Fibroblast of upper back skin (primary cell): ENCODE measurements around the gene PTPRO.
"Not testable (repeated sequence)": the region's sequence is repeated elsewhere in the genome, so short reads cannot be mapped to it uniquely, and the experiment has no call there.

Experiments used
- DNase-seq: peaks from one replicate; pipeline ENCODE4 v3.0.0-alpha.2; 2013

Gene PTPRO

DNA sequence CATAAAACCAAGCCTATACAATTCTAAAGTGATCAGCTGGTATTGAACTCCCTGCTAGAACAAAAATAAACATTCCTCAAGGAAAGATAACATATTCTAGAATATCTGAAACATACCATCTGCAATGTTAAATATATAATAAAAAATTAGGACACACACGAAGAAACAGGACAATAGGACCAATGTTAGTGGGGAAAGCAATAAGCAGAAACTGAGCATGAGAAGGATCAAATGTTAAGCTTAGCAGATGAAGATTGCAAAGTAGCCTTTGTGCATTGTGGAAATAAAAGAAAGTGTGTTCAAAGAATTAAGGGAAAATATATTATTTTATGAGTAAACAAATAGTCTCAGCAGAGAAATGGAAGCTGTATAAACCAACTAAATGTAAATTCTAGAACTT lies 286.1 kb downstream of the PTPRO start:
- DNase-seq, result no peak

DNA sequence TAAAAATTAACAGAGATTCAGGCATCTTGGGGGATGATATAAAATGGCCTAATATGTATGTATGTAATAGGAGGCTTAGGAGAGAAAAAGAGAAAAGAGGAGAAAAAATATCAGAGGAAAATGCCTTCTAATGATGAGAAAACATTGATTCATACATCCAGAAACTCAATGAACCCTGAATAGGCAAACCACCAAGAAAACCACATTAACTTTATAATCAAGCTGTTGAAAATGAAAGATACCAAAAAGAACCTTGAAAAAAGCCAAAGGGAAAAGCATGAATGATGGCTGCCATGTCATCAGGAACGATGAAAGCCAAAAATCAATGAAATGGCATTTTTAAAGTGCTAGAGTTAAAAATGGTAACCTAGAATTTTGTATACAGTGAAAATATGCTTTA lies 286.6 kb downstream of the PTPRO start:
- peak; percentile 59 for DNase-seq

DNA sequence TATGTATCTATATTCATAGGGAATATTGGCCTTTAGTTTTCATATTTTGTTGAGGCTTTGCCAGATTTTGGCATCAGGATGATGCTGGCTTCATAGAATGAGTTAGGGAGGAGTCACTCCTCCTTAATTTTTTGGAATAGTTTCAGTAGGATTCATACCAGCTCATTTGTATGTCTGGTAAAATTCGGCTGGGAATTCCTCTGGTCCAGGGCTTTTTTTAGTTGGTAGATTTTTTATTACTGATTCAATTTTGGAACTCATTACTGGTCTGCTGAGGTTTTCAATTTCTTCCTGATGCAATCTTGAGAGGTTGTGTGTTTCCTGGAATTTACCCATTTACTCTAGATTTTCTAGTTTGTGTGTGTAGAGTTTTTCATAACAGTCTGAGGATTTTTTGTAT lies 291.7 kb downstream of the PTPRO start:
- DNase-seq, result peak; percentile 90

DNA sequence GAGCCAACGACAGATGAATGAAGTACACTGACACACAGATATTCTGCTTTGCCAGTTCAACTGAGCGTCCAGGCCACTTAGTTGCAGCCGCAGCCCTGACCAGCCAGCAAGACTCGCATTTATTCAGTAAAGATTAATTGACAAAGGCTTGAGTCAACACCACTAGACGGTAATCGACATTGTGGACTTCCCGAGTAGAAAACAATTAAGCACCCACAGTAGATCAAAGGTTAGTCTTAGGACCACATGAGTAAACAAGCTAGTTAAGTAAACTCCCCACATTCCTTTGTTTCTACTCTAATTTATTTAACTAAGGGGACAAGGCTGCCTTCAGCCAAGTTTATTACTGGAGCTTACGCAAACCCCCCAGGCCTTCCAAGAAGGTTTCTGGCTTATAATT lies 294.2 kb downstream of the PTPRO start:
- DNase-seq, result not testable (repeated sequence)

DNA sequence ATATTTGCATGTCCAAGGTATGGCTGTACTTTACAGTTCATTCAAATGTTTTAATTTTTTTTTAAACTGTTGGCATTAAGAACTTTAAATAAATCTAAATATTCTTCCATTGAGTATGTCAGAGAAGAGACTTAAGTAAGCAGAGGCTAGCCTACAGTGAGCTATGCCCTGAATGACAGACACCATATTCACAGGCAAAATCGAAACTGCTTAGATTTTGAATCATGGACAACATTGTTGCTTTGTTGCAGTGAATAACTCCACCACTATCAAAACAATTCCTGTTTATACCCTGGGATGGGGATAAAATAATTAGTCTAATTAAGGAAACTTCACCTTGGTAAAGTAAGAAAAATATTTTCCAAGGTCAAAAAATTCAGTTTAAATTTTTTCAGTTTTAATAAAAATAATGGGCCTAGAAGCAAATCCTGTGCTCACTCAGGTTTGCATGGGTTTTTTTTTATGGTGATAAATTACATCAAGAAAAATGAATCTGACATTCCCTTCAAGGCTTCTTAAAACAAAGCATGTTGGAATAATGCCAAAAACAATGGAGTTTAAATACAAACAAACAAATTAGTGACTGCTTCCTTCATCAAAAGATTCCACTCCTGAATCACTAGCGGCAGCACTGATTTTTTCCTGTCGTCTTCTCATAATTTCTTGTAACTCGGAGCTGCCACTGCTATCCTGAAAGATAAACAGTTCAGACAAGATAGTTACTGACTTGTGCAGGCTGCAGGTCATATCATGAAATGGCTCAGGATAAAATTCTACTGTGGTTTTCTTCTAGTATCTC lies 298.6 kb downstream of the PTPRO start:
- no peak for DNase-seq

DNA sequence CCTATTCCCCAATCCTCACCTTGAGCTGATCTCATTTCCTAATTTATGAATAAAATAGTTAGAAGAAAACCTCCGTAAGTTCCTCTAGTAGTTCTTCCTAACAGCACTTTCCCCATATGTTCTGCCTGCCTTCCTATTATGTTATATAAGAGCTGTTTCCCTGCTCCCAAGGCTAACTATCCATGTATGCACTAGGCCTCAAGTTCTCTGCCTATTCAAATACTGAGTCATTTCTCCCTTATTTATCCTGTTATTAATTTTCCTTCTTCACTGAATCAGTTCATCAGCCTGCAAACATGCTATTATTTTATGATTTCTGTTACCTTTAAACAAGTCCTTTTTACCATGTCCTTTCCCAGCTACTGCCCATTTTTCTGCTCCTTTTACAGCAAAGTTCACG lies 302.8 kb downstream of the PTPRO start:
- no peak for DNase-seq

DNA sequence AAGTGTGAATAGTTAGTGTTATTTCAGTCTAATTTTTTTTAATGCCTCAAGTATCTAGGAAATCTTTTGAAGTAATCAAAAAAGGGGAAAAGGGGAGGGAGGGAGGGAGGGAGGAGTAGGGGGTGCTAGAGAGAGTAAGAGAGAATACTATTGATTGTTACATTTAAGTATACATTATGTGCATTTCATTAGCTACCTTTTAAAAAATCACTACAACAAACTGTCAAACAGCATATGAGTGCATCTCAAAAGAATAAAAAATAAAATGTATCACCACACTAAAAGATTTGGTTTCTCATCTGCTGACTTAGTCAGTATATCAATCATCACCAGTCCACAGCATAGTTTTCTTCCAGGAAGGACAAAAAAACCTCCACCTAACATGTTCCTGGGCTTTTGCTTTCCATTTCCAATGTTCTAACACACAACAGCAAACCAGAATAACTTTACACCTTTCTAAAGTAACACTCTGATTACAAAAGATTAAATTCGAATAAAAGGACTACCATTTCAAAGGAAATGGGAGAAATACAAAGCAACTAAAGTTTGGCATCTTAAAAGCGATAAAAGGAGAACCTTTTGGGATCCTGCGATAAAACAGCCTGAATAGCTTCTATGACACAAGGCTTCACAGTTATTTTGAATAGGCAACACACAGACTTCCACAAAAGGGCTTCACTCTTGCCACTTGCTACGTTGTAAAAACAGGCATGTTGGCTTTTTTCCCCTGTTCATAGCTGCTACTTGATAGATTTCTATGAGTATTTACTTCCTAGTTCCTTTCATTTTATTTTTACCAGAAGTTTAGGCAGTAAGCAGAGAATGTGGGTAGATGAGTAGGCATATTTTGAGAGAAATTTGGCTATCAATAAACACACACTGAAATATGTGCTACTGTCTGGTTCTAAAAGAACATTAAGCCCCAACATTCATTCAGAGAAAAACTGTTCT lies 306.0 kb downstream of the PTPRO start:
- DNase-seq, result peak; percentile 66

DNA sequence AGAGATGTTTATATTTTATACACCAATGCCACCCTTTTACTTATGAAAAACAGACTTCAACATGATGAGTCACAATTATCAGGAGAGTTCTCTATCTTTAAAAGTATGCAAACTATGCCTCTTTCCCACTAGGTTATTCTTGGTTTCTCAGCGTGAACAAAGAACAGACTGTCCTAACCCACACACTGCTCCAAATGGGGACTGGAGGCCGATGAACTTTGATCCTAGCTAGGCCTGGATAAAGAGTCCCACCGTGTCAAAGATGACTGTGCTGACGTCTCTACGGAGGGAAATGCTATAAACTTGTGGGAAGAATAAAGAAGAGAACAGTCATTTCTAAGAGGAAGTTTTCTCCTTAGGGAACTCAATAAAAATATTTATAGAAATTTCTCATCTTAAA lies 306.8 kb downstream of the PTPRO start:
- peak; percentile 92 for DNase-seq

DNA sequence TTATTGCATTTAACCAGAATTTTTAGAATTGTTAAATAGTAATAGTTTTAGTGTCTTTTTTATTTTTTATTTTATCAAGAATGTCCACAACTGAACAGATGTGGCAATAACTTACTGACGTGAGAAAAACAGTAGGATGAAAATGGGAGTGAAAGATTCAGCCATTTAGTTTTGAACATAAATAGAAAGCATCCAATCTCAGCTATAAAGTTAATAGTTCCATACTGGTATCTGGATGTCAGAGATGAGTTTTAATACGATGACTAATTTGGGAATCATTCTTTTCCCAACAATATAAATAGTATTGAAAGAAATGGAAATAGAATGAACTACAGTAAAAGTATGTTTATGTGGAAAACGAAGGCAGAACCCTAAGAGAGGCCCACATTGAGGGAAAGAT lies 307.5 kb downstream of the PTPRO start:
- peak; percentile 69 for DNase-seq

DNA sequence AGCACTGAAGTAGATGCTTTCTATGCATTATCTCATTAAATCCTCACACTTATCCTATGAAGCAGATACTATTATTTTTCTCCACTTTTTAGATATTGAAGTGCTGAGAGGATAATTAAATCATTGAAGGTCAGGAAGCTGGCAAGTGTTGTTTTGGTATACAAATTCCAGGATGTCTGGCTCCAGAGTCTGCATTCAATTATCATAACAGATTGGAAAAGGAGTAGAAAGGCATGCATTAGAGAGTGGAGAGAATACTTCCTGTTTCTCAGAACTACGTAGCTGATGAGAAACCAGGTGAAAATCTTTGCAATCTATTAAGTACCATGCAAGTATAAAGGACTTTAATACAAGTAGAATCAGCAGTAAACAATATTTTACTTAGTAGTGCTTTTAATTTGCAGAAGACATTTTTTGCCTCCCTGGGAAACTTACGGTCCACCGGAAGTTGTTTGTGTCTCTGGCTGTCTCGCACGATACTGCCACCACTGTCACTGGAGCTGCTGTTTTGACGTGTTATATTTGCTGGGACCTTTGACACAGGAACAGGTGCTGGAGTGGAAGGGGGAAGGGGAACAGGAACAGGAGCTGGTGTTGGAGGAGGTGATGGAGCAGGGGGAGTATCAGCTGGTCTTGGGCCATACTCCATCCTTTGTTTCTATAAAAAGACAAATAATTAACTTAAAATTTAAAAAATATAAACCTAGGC lies 308.9 kb downstream of the PTPRO start:
- peak; percentile 33 for DNase-seq

DNA sequence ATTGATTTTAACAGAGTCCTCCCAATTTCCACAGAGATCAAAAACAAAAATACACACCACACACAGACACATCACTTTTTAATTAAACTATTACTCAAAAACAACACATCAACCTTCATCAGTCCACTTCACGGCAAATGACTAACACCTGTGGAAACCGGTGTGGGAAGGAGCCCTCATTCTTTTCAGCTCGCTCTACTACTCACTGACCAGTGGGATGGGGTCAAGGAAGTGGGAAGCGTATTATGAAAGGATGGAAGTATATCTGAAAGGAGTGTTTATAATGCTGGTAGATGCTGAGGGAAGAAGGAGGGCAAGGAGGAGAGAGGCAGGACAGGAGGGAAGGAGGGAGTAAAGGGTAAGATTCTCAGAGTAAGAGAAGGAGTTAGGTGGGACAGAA lies 310.4 kb downstream of the PTPRO start:
- DNase-seq, result no peak

DNA sequence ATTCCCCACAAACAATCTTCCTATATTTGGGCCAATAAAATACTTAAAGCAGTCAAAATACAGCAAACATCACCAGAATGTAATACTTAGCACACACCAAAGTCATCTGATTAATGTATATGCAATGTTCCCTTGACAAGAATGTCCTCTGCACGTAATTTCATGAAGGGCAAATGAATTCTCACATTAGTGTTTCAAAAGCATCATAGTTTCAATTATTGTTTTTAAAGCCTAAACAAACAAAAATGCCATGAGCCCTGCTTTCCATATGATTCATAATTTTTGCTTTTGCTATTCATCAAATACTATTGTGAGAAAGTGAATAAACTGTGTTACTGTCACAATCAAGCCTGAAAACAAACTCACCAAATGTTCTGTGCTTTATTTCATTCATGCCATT lies 310.9 kb downstream of the PTPRO start:
- DNase-seq, result no peak

DNA sequence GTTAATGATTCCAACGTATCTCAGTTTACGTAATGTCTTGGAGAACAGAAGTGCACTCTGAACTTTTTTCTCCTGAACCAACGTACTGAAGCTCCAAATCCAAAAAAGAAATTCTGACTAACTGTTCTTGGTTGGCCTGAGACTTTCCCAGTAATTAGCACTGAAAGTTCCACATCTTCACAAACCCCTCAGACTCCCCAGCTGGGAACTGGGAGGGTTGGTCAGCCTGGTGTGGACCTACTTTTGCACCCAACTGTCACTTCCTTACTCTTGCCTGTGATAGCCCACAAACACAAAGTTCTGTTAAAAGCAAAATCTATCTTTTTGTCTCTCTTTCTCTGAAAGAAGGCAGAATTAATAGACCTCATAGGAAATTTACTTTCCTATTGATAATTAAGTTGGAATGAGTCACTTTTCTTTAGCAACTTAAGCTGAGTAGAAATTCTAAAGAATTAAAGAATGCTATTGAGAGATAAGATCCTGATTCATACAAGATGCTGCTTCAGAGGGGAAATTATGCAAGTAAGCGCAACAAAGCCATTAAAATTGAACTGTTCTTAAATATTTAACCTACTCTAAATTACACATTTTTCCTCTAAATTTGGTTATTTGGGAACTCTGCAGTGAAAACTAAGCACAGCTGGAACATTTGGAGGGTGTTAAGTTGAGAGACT lies 311.8 kb downstream of the PTPRO start:
- peak; percentile 68 for DNase-seq

DNA sequence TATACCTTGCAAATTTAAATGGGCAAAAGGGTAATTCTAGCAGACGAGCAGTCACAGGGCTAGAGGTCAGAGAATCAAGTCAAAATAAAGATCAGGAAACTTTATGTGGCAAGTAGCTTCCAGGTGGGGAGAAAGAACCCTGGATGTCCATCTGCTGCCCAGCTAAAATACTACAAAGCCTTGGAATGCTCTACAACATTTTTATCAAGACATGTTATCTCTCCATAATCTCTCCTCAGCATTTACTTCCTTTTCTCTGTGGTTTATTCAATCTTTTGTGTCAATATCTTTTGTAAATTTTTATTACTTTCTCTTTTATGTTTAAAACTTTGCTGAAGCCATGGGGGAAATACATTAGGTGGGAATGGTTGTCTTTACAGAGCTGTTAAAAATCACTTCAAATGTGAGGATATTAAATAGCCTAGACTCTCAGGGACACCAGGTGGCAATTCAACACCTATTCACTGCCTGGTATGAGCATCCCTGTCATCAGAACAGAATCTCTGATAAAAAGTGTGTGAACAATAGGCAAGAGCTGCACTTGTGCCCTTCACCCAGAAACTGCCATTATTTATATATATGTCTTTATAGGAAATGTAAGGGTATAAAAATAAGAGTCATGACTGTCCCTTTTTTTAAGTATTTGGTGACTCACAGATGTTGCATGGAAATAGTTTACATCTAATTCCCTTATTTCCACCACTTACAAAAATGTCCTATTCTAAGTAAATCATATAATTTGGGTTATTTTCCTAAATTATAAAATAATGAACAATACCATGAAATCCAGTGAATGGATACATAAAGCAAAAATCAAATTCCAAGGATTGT lies 314.0 kb downstream of the PTPRO start:
- no peak for DNase-seq

DNA sequence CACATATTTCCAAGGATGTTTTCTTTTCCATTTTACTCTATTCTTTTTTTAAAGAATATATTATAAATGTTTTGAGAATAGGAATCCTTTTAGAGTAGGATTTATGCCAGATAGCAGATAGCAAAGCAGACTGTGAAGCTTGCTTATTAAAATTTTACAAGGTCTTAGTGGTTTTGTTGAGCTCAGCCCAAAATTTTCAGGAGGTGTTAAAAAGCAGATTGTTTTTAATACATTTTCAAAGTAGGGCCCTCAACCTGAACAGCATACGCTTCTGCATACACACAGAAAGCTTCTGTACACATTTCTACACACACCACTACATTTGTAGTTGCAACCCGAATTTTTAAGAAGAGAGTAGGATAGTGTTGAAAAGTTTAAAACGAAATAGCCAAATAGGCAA lies 315.9 kb downstream of the PTPRO start:
- DNase-seq, result no peak

DNA sequence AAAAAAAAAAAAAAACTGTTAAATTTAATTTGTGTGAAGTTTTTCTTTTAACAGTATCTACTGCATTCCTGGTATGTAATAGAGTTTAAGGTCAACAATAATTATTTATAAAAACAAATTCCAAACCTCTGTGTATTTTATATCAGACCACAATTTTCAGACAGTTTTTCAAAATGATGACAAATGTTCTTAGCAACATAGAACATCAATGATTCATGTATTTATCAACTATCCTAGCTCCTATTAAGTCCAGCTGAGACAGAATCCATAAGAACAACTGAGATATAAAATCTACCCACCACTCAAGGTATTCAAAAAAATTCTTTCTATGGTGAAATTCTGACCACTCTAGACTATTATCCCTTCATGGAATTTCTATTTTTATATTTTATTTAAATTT lies 322.4 kb downstream of the PTPRO start:
- peak; percentile 28 for DNase-seq

DNA sequence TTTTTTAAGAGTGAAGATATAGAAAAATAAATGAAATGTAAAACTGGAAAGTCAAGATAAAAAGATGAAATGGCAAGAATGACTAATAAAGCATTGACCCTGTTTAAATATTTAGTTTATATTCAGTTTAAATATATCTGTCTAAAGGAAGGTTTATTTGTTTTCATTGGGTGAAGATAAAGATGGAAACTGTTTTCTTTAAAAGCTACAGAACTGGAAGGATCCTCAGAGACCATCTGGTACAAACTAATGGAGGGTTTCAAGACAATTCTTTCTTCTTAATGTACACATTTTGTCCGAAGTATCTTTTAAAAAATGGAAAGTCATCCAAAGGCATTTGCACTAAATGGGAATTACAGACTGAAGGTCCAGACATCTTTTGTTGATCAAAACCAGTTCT lies 324.3 kb downstream of the PTPRO start:
- no peak for DNase-seq
